Jurkat, Clone E6-1 (cell line): Measurements from ENCODE around the gene TMEM116.
"Not testable (repeated sequence)": the region's sequence is repeated elsewhere in the genome, so short reads cannot be mapped to it uniquely, and the experiment has no call there.

Experiments used
- DNase-seq: peaks from one replicate; pipeline ENCODE4 v3.0.0-alpha.2; 2011; ENCODE audit warnings: low read depth, low spot score
- H3K4me3 ChIP-seq: 2 replicates; pipeline ENCODE4 v1.5.1; 2011; ENCODE audit warnings: mild to moderate bottlenecking, low read length, control low read depth, moderate library complexity

Gene TMEM116

GRCh38 chr12:112010415-112011344 lies 2.3 kb downstream of the TMEM116 start:
- no peak for DNase-seq
- no peak overlapping the region for H3K4me3 ChIP-seq

- H3K4me3 ChIP-seq, DNase-seq: not testable (repeated sequence)
Observed at GRCh38 chr12:112009596-112009995, 3.4 kb downstream of the TMEM116 start.

DNA sequence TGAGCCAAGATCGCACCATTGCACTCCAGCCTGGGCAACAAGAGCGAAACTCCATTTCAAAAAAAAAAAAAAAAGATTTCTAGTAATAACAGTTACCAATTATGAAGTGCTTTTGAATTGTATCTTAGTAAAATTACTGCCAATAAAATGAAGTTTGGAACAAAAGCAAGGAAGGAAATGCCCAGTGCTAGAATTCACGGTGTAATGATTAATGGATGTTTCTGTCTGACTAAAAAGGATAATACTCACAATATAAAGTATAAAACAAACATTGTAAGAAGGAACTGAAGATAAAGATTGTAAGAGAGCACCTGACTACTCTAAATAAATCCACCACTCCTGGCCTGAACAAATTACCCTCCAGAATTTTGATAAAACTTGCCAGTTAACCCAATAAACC lies 4.0 kb downstream of the TMEM116 start:
- H3K4me3 ChIP-seq = no peak overlapping the region
- DNase-seq = no peak

- no peak for DNase-seq
- no peak overlapping the region for H3K4me3 ChIP-seq
Observed at GRCh38 chr12:112007945-112008344, 5.0 kb downstream of the TMEM116 start.

DNA sequence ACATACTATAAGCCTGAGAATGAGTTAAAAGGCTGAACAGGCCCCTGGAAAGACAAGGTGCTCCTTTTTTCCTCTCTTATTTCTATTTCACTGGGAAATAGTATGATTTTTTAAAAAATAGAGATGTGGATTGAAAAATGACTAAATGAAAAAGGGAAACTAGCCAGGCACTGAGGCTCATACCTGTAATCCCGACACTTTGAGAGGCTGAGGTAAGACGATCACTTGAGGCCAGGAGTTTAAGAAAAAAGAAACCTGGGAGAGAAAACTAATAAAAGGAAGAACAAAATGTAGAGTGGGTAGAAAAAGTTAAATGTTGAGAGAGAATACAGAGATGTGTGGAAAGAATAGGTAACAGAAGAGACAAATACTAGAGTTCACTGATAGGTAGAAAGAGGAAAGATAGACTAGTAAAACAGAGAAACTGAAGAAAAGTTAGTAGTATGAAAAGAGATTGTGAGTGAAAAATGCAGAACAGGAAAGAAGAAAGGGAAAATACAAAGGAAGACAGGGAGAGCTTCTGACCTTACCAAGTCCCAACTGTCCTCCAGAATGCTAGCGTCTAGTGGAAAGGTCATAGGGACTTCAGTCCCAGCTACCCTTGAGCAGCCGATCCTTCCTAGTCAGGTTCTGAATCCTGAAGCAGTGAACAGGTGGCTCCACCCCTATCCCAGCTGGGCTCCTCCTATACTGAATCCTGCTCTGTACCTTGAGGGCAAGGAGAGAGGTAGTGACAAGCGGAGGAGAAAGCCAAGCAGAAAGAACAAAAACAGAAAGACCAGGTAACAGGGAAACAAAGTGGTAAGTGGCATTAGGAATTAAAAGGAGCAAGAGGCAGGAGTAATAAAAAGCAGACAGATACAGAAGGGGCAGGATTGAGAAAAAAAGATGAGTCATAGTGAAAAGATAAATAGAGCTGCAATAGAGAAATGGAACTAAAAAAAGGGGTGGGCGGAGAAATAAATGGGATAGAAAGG lies 7.3 kb downstream of the TMEM116 start:
- no peak overlapping the region for H3K4me3 ChIP-seq
- no peak for DNase-seq

GRCh38 chr12:112004041-112004440 lies 8.9 kb downstream of the TMEM116 start:
- H3K4me3 ChIP-seq = no peak overlapping the region
- DNase-seq = no peak

DNA sequence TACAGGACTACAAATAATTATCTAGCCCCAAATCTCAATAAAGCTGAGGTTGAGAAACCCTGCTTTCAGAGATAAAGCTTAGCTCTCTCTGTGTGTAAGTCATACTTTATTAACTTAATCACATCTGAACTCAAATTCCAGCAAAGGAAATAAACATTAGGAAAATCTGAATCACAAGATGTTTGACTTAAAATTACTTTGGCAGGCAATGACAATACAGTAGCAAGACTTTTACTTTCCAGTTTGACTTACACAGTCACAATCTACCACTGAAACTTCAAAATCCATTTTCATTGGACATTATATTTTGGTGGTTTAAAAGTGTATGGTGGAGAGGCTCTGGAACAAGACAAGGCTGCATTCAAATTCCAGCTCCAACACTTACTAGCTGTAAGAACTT lies 11.4 kb downstream of the TMEM116 start:
- no peak for DNase-seq
- H3K4me3 ChIP-seq = no peak overlapping the region

- H3K4me3 ChIP-seq = no peak overlapping the region
- DNase-seq = no peak
Observed at GRCh38 chr12:112000820-112001219, 12.1 kb downstream of the TMEM116 start.

- H3K4me3 ChIP-seq, DNase-seq: not testable (repeated sequence)
Observed at GRCh38 chr12:111999129-111999528, 13.8 kb downstream of the TMEM116 start.

- H3K4me3 ChIP-seq = no peak overlapping the region
- no peak for DNase-seq
Observed at GRCh38 chr12:111998015-111998414, 14.9 kb downstream of the TMEM116 start.

DNA sequence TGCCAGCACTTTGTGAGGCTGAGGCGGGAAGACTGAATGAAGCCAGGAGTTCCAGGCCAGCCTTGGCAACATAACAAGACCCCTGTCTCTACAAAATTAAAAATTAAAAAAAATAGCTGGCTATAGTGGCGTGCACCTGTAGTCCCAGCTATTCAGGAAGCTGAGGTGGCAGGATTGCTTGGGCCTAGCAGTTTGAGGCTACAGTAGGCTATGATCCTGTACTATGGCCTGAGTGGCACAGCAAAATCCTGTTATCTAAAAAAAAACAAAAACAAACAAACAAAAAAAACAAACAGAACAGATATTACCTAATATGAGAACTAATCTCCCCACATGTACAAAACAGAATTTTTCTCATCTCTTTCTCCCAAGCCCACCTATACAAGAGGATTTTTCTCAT lies 15.7 kb downstream of the TMEM116 start:
- no peak overlapping the region for H3K4me3 ChIP-seq
- no peak for DNase-seq

DNA sequence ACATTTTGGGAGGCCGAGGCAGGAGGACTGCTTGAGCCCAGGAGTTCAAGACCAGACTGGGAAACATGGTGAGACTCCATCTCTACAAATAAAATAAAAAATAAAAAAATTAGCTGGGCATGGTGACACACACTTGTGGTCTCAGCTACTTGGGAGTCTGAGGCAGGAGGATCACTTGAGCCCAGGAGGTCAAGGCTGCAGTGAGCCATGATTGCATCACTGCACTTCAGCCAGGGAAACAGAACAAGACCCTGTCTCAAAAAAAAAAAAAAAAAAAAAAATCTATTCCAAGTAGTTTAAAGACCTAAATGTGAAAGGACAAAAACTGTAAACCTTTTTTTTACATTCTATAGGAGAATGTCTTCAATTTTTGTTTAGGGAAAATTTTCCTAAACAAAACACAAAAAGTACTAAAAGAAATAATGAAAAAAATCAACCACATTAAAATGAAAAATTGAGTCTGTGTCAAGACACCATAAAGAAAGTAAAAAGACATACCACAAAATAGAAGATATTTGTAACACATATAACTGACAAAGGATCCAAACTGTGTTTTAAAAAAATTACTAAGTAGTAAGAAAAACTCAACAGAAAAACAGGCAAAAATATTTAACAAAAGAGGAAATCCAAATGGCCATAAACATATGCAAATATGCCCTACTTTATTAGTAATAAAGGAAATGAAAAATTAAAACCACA lies 17.0 kb downstream of the TMEM116 start:
- no peak for DNase-seq

GRCh38 chr12:111994211-111995111 lies 18.5 kb downstream of the TMEM116 start:
- peak overlapping the region; percentile 46 for H3K4me3 ChIP-seq
- DNase-seq = peak; percentile 63

More for the DNA sequence above, 17.0 kb downstream of the TMEM116 start:
- H3K4me3 ChIP-seq = no peak overlapping the region

- peak; percentile 76 for DNase-seq
- peak overlapping the region; percentile 46 for H3K4me3 ChIP-seq
Observed at GRCh38 chr12:111993292-111994150, 19.4 kb downstream of the TMEM116 start.

DNA sequence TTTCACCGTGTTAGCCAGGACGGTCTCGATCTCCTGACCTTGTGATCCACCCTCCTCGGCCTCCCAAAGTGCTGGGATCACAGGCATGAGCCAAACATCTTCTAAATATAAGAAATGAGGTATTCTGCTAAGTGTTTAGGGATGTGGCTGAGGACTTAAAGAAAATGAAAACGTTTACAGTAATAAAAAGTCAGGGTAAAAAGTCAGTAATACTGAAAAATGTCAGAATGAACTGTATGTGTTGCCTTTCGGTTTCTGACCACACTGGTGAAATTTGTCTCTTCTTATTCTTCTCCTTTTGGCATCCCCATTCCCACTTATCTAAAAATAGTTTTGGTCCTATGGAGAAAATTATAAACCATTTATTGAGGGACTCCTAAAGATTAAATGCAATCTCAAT lies 20.5 kb downstream of the TMEM116 start:
- no peak for DNase-seq
- no peak overlapping the region for H3K4me3 ChIP-seq

DNA sequence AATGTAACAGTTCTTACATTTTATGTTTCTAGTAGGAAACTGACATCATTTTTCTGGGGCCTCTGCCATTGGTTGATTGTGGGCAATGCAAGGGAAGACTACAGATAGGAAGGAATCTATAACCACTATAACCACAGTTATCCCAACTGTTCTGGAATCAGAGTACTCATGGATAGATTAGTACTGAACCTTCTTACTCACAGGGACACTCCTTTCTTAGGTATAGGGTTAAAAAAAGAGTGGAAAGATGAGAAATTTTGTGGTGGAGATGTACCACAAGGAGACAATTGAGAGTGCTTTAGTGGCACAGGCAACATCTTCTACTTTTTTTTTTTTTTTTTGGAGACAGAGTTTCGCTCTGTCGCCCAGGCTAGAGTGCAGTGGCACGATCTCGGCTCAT lies 21.0 kb downstream of the TMEM116 start:
- H3K4me3 ChIP-seq = no peak overlapping the region
- no peak for DNase-seq

- no peak for DNase-seq
- no peak overlapping the region for H3K4me3 ChIP-seq
Observed at GRCh38 chr12:111991535-111991934, 21.4 kb downstream of the TMEM116 start.
